HepG2 (cell line): ENCODE data around the gene B3GALT6. TPM values are rescaled to one million over a fixed set of nuclear protein-coding genes. Genes with fewer than 3 reads are reported as not detected.

Source experiments
- ATAC-seq: fragments of 200-7000 bp; cut with Tn5 transposase; 3 replicates; pipeline ENCODE4 v1.9.1; 2020; ENCODE audit warnings: mild to moderate bottlenecking, moderate library complexity
- BruUV-seq: library from RNA; stranded (reverse); fragments of 400-500 nt; replicated peaks from 2 replicates; lab custom pipeline; 2021; lab: Mats Ljungman, UMichigan
- CTCF ChIA-PET: fragments of 300-600 bp; formaldehyde crosslinking; extraction: SDS; loops from one replicate; lab custom pipeline; 2021; ENCODE audit warnings: low total read pairs, inconsistent platforms, low intra/inter-chr PET ratio; lab: Yijun Ruan, JAX
- POLR2A ChIA-PET: fragments of 350-600 bp; sonication (Branson Sonifier 250); formaldehyde crosslinking; loops from one replicate; lab custom pipeline; 2020; ENCODE audit warnings: antibody characterized with exemption, inconsistent platforms; lab: Yijun Ruan, JAX
- DNase-seq: peaks from one replicate; pipeline ENCODE4 v3.0.0-alpha.2; 2015; ENCODE audit warnings: low spot score
- FAIRE-seq: peaks from 3 replicates; lab custom pipeline; 2011; peaks lifted over from hg19 to GRCh38; lab: Jason Lieb, UNC
- H2AFZ ChIP-seq: one replicate; pipeline ENCODE4 v1.6.1; 2011; ENCODE audit warnings: low read length, inconsistent platforms
- H3K27ac ChIP-seq: fragments of 300-600 bp; 3 replicates; pipeline ENCODE4 v1.8.0; 2011; ENCODE audit warnings: mixed run types, mild to moderate bottlenecking, mixed read lengths, low read length, inconsistent platforms; ENCODE audit not compliant: insufficient read depth; ENCODE audit errors: extremely low read length
- H3K27me3 ChIP-seq, 2 experiments: fragments of 200-600 bp in 1 of 2; 2 replicates in 1 of 2; 3 replicates in 1 of 2; pipeline versions ENCODE4 v1.6.0 to v1.8.0; 2011; ENCODE audit warnings: low read length in 2 of 2, mild to moderate bottlenecking in 2 of 2, moderate library complexity in 2 of 2, inconsistent platforms in 1 of 2; ENCODE audit not compliant: insufficient read depth in 2 of 2, control insufficient read depth in 1 of 2
- H3K36me3 ChIP-seq, 2 experiments: fragments of 200-600 bp in 1 of 2; replicated peaks in 1 of 2; 2 replicates in 1 of 2; 3 replicates in 1 of 2; pipeline versions ENCODE4 v1.5.1 to v1.8.0; 2011; ENCODE audit warnings: low read length in 2 of 2, inconsistent platforms in 1 of 2; ENCODE audit not compliant: insufficient read depth in 2 of 2, control insufficient read depth in 1 of 2
- H3K4me1 ChIP-seq: 2 replicates; pipeline ENCODE4 v1.5.1; 2012; ENCODE audit warnings: low read length, inconsistent platforms; ENCODE audit not compliant: insufficient read depth
- H3K4me2 ChIP-seq: 2 replicates; pipeline ENCODE4 v1.6.0; 2011; ENCODE audit warnings: low read depth, low read length, inconsistent platforms
- H3K4me3 ChIP-seq, 3 experiments: fragments of 200-600 bp in 1 of 3; sonication (generic), shearing (Covaris generic) in 1 of 3; replicated peaks in 1 of 3; 2 replicates each; pipeline ENCODE4 v1.5.1; 2011 to 2016; ENCODE audit warnings: low read length in 3 of 3, inconsistent platforms in 2 of 3, low read depth in 2 of 3, mild to moderate bottlenecking in 2 of 3, control low read depth in 1 of 3, mixed read lengths in 1 of 3; ENCODE audit not compliant: insufficient read depth in 1 of 3
- H3K79me2 ChIP-seq: one replicate; pipeline ENCODE4 v1.6.1; 2011; ENCODE audit warnings: low read length, inconsistent platforms; ENCODE audit not compliant: insufficient read depth
- H3K9ac ChIP-seq: 2 replicates; pipeline ENCODE4 v1.6.0; 2011; ENCODE audit warnings: mild to moderate bottlenecking, low read depth, low read length, inconsistent platforms; ENCODE audit not compliant: insufficient read depth
- H3K9me3 ChIP-seq: 2 replicates; pipeline ENCODE4 v1.5.1; 2012; ENCODE audit warnings: mild to moderate bottlenecking, low read length
- H4K20me1 ChIP-seq: 2 replicates; pipeline ENCODE4 v1.6.0; 2011; ENCODE audit warnings: inconsistent platforms, mild to moderate bottlenecking, low read length, moderate library complexity; ENCODE audit not compliant: insufficient read depth
- CENPT ChIP-seq: sonication (generic); formaldehyde crosslinking; IDR thresholded peaks from 2 replicates; pipeline ENCODE4 v1.8.0; 2022; ENCODE audit warnings: low read depth, mild to moderate bottlenecking, moderate library complexity, missing genetic modification reagents
- DMAP1 ChIP-seq: IDR thresholded peaks from 2 replicates; pipeline ENCODE4 v1.6.1; 2016
- FOXO4 ChIP-seq: sonication (generic); formaldehyde crosslinking; conservative IDR thresholded peaks from 2 replicates; pipeline ENCODE4 v1.8.1; 2023; ENCODE audit warnings: missing genetic modification reagents
- GLI4 ChIP-seq: sonication (generic); formaldehyde crosslinking; IDR thresholded peaks from 2 replicates; pipeline ENCODE4 v1.5.1; 2020; ENCODE audit warnings: missing genetic modification reagents, mild to moderate bottlenecking, moderate library complexity, borderline replicate concordance
- HMG20A ChIP-seq: IDR thresholded peaks from 2 replicates; pipeline ENCODE4 v1.6.1; 2016; ENCODE audit warnings: borderline replicate concordance
- MXI1 ChIP-seq: IDR thresholded peaks from 3 replicates; pipeline ENCODE4 v1.6.1; 2012; ENCODE audit warnings: low read depth, low read length, inconsistent platforms, borderline replicate concordance
- PHF5A ChIP-seq: IDR thresholded peaks from one replicate; pipeline ENCODE4 v1.6.1; 2018; ENCODE audit warnings: low read depth, missing genetic modification reagents; ENCODE audit not compliant: unreplicated experiment
- PLRG1 ChIP-seq: fragments of 450-650 bp; conservative IDR thresholded peaks from 2 replicates; pipeline ENCODE4 v1.6.1; 2016
- RCOR2 ChIP-seq: IDR thresholded peaks from 2 replicates; pipeline ENCODE4 v1.6.1; 2016; ENCODE audit warnings: missing biosample characterization, missing genetic modification reagents
- TCF7L2 ChIP-seq: IDR thresholded peaks from 2 replicates; pipeline ENCODE4 v1.6.1; 2011; ENCODE audit warnings: mild to moderate bottlenecking, low read depth, low read length, moderate library complexity
- THYN1 ChIP-seq: sonication (generic); formaldehyde crosslinking; IDR thresholded peaks from 2 replicates; pipeline ENCODE4 v1.8.1; 2023; ENCODE audit warnings: low read depth, mild to moderate bottlenecking, moderate library complexity, missing genetic modification reagents, borderline replicate concordance
- TOE1 ChIP-seq: sonication (generic); formaldehyde crosslinking; IDR thresholded peaks from 2 replicates; pipeline ENCODE4 v1.4.0; 2020; ENCODE audit warnings: mild to moderate bottlenecking, missing genetic modification reagents
- ZBTB25 ChIP-seq: IDR thresholded peaks from 2 replicates; pipeline ENCODE4 v1.6.1; 2018; ENCODE audit warnings: missing genetic modification reagents
- ZBTB49 ChIP-seq: sonication (generic); formaldehyde crosslinking; IDR thresholded peaks from 2 replicates; pipeline ENCODE4 v1.4.0; 2020; ENCODE audit warnings: missing genetic modification reagents, borderline replicate concordance
- ZNF792 ChIP-seq: IDR thresholded peaks from 2 replicates; pipeline ENCODE4 v1.6.1; 2016
- ZNF839 ChIP-seq: sonication (generic); formaldehyde crosslinking; IDR thresholded peaks from 2 replicates; pipeline ENCODE4 v1.4.0; 2020; ENCODE audit warnings: missing genetic modification reagents, mild to moderate bottlenecking, borderline replicate concordance
- WGBS: methylation state at CpG from one replicate; pipeline ENCODE4 v1.1.6; 2017; ENCODE audit warnings: low lambda C conversion rate; 5-methylcytosine and 5-hydroxymethylcytosine counted together
- in situ Hi-C: cut with HindIII; loops from 2 replicates; pipeline ENCODE4 v1.10.0; 2017; ENCODE audit warnings: low pct_unique_long_range_greater_than_20kb; ENCODE audit not compliant: extremely low pct_ligation_motif_present
- intact Hi-C: fragments of 100-400 bp; cut with micrococcal nuclease; formaldehyde crosslinking; loops from one replicate; pipeline ENCODE4 v1.10.0; 2022; ENCODE audit not compliant: unreplicated experiment
- polyA plus RNA-seq, 8 experiments: library from polyadenylated mRNA; depleted of rRNA in 3 of 8; stranded (reverse) in 7 of 8; unstranded in 1 of 8; fragments of >200 nt; fragmentation: Illumina TruSeq in 4 of 8; extraction: Trizol in 4 of 8; gene quantifications; 2 replicates each; pipeline versions ENCODE4 v1.2.1 to v1.2.3, GENCODE V29; 2011 to 2016; ENCODE audit warnings: low read depth in 4 of 8, missing spikeins in 1 of 8, mixed read lengths in 1 of 8; ENCODE audit not compliant: insufficient read depth in 1 of 8
- total RNA-seq, 5 experiments: library from RNA; depleted of rRNA; stranded (reverse); fragments of >200 nt; fragmentation: Illumina TruSeq; extraction: Trizol; gene quantifications; 2 replicates each; pipeline ENCODE4 v1.2.3, GENCODE V29; 2016; ENCODE audit warnings: low read depth in 1 of 5
- TF ChIP-seq, protein P1 (sequence below): sonication (generic); formaldehyde crosslinking; conservative IDR thresholded peaks from 2 replicates; pipeline ENCODE4 v1.8.0; 2022; ENCODE audit warnings: missing genetic modification reagents
- TF ChIP-seq, protein P2 (sequence below): sonication (generic); formaldehyde crosslinking; IDR thresholded peaks from 2 replicates; pipeline ENCODE4 v1.8.1; 2023; ENCODE audit warnings: missing genetic modification reagents, mild to moderate bottlenecking, borderline replicate concordance

The B3GALT6 gene
- total and polyA plus RNA-seq, 2 of the 13 experiments (the other 11 are each of a cell fraction or from before 2014, with no cell fraction given), result 3.9 to 14.2 TPM

DNA sequence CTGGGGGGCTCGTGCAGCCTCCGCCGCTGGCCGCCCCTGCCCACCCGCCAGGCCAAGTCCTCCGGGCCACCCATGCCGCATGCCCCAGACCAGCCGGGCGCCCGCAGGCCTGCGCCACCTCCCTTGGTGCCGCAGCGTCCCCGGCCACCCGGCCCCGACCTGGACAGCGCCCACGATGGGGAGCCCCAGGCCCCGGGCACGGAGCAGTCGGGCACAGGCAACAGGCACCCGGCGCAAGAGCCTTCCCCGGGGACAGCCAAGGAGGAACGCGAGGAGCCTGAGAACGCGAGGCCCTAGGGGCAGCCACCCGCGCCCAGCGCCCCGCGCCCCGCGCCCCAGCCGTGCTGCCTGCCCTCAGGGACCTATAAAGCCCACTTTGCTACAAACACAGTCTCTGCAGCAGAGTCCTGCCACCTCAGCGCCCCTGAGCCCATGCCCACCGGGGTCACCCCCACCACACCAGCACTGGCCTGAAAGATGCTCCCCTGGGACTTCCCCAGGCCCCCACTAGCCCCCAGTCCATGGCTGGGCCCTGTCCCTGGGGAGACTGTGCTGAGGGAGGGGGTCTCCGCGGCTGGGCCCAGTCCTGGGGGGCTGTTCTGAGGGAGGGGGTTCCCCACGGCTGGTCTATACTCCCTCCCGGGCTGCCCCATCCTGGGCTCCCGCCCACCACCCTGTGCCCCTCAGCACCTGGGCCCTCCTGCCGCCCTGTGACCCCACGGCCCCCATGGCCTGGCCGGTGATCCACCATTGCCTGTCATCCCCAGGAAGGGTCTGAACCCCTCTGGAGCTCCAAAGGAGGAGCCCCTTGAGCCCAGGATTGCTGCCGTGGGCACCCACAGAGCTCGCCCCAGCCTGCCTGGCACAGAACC is 34.2 kb upstream of the B3GALT6 start:
- Histone ChIP-seq H3K36me3 (no peaks in the 10 kb centered on the region), H3K9me3 (peaks cover 11% of the 10 kb centered on the region), H3K4me2 (no peak overlapping the region), H4K20me1 (no peaks in the 10 kb centered on the region), H3K4me3 (no peak overlapping the region), H3K27me3 (peaks cover 16 to 34% of the 10 kb centered on the region in 2 experiments; a peak in 4 of 5 replicates), H2AFZ (no peak overlapping the region), H3K9ac (no peak overlapping the region), H3K4me1 (peaks cover 22% of the 10 kb centered on the region), H3K79me2 (no peaks in the 10 kb centered on the region), H3K27ac (no peak overlapping the region)
- in situ Hi-C loops, result no loop called here
- ATAC-seq (no peak), DNase-seq (no peak), FAIRE-seq (no peak)
- no TSS peak for BruUV-seq
- CTCF ChIA-PET, result no interaction called here
- intact Hi-C loops, result no loop called here
- WGBS, result 76% methylated on average over 10 of the region's 48 CpGs
- POLR2A ChIA-PET, result no interaction called here
- TF ChIP-seq ZNF792 (CRISPR knock-in tag) (no peak), FOXO4 (CRISPR knock-in tag) (no peak), TOE1 (CRISPR knock-in tag) (no peak), HMG20A (CRISPR knock-in tag) (no peak), TCF7L2 (no peak), CENPT (no peak), THYN1 (CRISPR knock-in tag) (no peak), GLI4 (CRISPR knock-in tag) (no peak), ZBTB25 (CRISPR knock-in tag) (no peak), MXI1 (no peak), ZBTB49 (no peak), PHF5A (CRISPR knock-in tag) (no peak), ZNF839 (CRISPR knock-in tag) (no peak), PLRG1 (no peak), DMAP1 (CRISPR knock-in tag) (no peak), RCOR2 (CRISPR knock-in tag) (no peak)
- TF ChIP-seq, protein P1, sequence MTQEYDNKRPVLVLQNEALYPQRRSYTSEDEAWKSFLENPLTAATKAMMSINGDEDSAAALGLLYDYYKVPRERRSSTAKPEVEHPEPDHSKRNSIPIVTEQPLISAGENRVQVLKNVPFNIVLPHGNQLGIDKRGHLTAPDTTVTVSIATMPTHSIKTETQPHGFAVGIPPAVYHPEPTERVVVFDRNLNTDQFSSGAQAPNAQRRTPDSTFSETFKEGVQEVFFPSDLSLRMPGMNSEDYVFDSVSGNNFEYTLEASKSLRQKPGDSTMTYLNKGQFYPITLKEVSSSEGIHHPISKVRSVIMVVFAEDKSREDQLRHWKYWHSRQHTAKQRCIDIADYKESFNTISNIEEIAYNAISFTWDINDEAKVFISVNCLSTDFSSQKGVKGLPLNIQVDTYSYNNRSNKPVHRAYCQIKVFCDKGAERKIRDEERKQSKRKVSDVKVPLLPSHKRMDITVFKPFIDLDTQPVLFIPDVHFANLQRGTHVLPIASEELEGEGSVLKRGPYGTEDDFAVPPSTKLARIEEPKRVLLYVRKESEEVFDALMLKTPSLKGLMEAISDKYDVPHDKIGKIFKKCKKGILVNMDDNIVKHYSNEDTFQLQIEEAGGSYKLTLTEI (CRISPR knock-in tag), result no peak
- TF ChIP-seq, protein P2, sequence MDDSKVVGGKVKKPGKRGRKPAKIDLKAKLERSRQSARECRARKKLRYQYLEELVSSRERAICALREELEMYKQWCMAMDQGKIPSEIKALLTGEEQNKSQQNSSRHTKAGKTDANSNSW, result no peak
